ENCODE data around the gene PAQR7. TPM values are rescaled to one million over a fixed set of nuclear protein-coding genes. Genes with fewer than 3 reads are reported as not detected.

PAQR7 gene
- total RNA-seq, 3 donors from 2014 or later (not counting 1 experiment from before 2014, with no cell fraction given), result 2.9 to 3.6 (median 3.0) TPM

- H3K4me3 Mint-ChIP-seq, result peak overlapping the region; percentile 94
- Histone ChIP-seq H3K27ac (ENCODE audit: low read length) (peak overlapping the region; percentile 42), H3K4me3 (ENCODE audit: low read length) (peak overlapping the region; percentile 53), H3K36me3 (ENCODE audit: control insufficient read depth, insufficient read depth, low read length) (peaks cover 4% of the 10 kb centered on the region), H3K4me1 (ENCODE audit: control insufficient read depth, insufficient read depth, low read length) (peaks cover 7% of the 10 kb centered on the region), H3K27me3 (ENCODE audit: control insufficient read depth, insufficient read depth, low read length) (no peaks in the 10 kb centered on the region), H3K9me3 (ENCODE audit: control insufficient read depth, insufficient read depth, low read length) (no peaks in the 10 kb centered on the region)
- no peaks in the 10 kb centered on the region for H3K36me3 Mint-ChIP-seq
- peaks cover 17 to 23% of the 10 kb centered on the region in 2 donors for H3K4me1 Mint-ChIP-seq
- TF ChIP-seq, protein P1, sequence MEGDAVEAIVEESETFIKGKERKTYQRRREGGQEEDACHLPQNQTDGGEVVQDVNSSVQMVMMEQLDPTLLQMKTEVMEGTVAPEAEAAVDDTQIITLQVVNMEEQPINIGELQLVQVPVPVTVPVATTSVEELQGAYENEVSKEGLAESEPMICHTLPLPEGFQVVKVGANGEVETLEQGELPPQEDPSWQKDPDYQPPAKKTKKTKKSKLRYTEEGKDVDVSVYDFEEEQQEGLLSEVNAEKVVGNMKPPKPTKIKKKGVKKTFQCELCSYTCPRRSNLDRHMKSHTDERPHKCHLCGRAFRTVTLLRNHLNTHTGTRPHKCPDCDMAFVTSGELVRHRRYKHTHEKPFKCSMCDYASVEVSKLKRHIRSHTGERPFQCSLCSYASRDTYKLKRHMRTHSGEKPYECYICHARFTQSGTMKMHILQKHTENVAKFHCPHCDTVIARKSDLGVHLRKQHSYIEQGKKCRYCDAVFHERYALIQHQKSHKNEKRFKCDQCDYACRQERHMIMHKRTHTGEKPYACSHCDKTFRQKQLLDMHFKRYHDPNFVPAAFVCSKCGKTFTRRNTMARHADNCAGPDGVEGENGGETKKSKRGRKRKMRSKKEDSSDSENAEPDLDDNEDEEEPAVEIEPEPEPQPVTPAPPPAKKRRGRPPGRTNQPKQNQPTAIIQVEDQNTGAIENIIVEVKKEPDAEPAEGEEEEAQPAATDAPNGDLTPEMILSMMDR (IDR thresholded peaks at IDR 0.05), result no peak
- no peaks in the 10 kb centered on the region for H3K27me3 Mint-ChIP-seq (ENCODE audit: low read depth in 2 of 2)
- intact Hi-C loops (cut with micrococcal nuclease), result loop anchor here (1.0 to 2.0 kb wide), 2 partner anchors 10 to 94 kb away; partner anchors contain the start of gene PAFAH2
- WGBS (ENCODE audit: insufficient coverage), result 2% methylated on average over 21 of the region's 34 CpGs
- H3K27ac Mint-ChIP-seq, result peak overlapping the region; percentile 87 to 89
- ATAC-seq (peak; percentile 81 to 91 (median 82)), DNase-seq (peak; percentile 83 to 91)
- no peaks in the 10 kb centered on the region for H3K9me3 Mint-ChIP-seq
Measured at GRCh38 chr1:25904943-25905679, 29.6 kb upstream of the PAQR7 start.

DNA sequence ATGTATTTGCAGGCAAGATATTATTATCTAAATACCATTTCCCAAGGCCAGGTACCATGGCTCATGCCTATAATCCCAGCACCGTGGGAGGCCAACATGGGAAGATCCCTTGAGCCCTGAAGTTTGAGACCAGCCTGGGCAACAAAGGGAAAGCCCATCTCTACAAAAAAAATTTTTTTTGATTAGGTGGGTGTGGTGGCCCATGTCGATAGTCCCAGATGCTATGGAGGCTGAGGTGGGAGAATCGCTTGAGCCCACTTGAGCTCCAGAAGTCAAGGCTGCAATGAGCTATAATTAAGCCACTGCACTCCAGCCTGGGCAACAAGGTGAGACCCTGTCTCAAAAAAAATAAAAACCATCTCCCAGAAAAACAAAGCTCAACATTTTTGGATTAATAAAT is 28.5 kb upstream of the PAQR7 start:
- Mint-ChIP-seq H3K27ac (no peak overlapping the region), H3K36me3 (no peaks in the 10 kb centered on the region), H3K4me3 (peak overlapping the region; percentile 94), H3K4me1 (peaks cover 17 to 23% of the 10 kb centered on the region in 2 donors), H3K9me3 (no peaks in the 10 kb centered on the region), H3K27me3 (ENCODE audit: low read depth in 2 of 2) (no peaks in the 10 kb centered on the region)
- DNase-seq (no peak), ATAC-seq (no peak)
- no peaks in the 10 kb centered on the region for H3K27me3 ChIP-seq (ENCODE audit: control insufficient read depth, insufficient read depth, low read length)
- H3K4me1 ChIP-seq (ENCODE audit: control insufficient read depth, insufficient read depth, low read length), result peaks cover 7% of the 10 kb centered on the region
- no peak overlapping the region for H3K27ac ChIP-seq (ENCODE audit: low read length)
- intact Hi-C loops (cut with micrococcal nuclease), result loop anchor here (2.0 kb wide), 1 partner anchor 95 kb away; the partner anchor contains the start of gene PAFAH2
- 75% methylated on average over 3 of the region's 3 CpGs for WGBS (ENCODE audit: insufficient coverage)
- TF ChIP-seq, protein P1 (IDR thresholded peaks at IDR 0.05), result no peak
- H3K36me3 ChIP-seq (ENCODE audit: control insufficient read depth, insufficient read depth, low read length), result peaks cover 4% of the 10 kb centered on the region
- H3K9me3 ChIP-seq (ENCODE audit: control insufficient read depth, insufficient read depth, low read length), result no peaks in the 10 kb centered on the region
- no peak overlapping the region for H3K4me3 ChIP-seq (ENCODE audit: low read length)

DNA sequence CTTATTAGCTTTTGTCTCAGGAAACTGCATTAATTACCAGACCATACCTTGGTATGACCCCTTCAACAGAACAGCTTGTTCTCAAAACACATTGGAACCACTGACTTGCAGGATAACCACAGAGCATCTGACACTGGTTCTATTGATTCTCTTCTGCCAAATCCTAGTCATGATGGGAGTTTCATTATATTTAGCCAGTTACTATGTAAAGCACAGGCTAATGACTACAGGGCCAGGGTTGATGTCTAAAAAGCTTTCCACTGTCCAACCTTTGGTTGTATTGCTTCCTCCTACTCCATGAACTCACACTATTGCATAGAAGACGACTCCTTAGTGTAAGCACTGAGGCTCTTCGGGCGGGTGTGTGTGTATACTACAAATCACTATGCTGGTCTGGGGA is 27.0 kb upstream of the PAQR7 start:
- Mint-ChIP-seq H3K4me3 (no peak overlapping the region), H3K36me3 (no peaks in the 10 kb centered on the region), H3K9me3 (no peaks in the 10 kb centered on the region), H3K27me3 (ENCODE audit: low read depth in 2 of 2) (no peaks in the 10 kb centered on the region), H3K4me1 (peaks cover 17 to 22% of the 10 kb centered on the region in 2 donors), H3K27ac (no peak overlapping the region)
- no peak overlapping the region for H3K4me3 ChIP-seq (ENCODE audit: low read length)
- TF ChIP-seq, protein P1 (IDR thresholded peaks at IDR 0.05), result no peak
- DNase-seq, result no peak
- H3K27me3 ChIP-seq (ENCODE audit: control insufficient read depth, insufficient read depth, low read length), result no peaks in the 10 kb centered on the region
- no CpG with 5 or more reads among the region's 3 CpGs for WGBS (ENCODE audit: insufficient coverage)
- H3K36me3 ChIP-seq (ENCODE audit: control insufficient read depth, insufficient read depth, low read length), result peaks cover 4% of the 10 kb centered on the region
- peaks cover 7% of the 10 kb centered on the region for H3K4me1 ChIP-seq (ENCODE audit: control insufficient read depth, insufficient read depth, low read length)
- no peak overlapping the region for H3K27ac ChIP-seq (ENCODE audit: low read length)
- intact Hi-C loops (cut with micrococcal nuclease), result no loop called here
- H3K9me3 ChIP-seq (ENCODE audit: control insufficient read depth, insufficient read depth, low read length), result no peaks in the 10 kb centered on the region
- no peak for ATAC-seq
